Hematopoietic multipotent progenitor cell treated with erythropoietin and hydrocortisone succinate and interleukin-3 and kit ligand, for 6 days (in vitro differentiated cells): ENCODE data around the gene TMEM131.
"Not testable (repeated sequence)": the region's sequence is repeated elsewhere in the genome, so short reads cannot be mapped to it uniquely, and the experiment has no call there.

Experiments used
- DNase-seq: peaks from one replicate; pipeline ENCODE4 v3.0.0-alpha.2; 2015

Gene TMEM131

DNA sequence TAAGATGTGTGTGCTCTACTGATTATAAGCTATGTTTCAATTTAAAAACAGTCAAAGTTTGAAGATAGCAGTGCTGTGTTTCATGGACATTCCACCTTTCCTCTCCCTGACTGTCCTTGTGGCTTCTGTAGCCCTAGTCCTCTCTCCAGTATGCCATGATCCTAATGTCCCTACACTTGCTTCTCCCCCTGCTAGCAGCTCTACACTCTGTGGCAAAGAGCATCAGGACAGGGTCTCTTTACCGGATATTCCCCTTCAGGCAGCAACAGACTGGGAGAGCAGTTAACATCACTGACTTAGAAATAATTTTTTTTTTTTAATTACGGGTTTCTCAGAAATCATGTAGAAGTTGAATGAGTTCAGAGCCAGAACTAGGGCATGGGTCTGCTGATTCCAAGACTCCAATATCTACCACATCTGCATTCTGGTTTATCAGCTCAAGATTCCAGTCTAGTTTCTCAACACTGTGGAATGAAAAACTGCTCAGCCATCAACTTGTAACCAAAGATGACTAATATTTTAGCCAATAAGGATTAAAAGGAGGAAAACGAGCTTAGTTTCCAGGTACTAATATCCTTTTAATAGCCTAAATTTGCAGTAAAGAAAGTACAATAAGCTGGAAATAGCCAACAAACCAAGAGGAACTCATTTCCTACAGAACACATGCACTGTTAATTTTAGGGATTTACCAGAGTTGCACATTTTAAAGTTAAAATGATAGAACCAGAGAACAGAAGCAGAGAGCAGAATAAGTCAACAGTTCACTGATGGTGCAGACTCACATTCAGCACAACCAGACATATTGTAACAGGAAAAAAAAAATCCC is 45.2 kb downstream of the TMEM131 start:
- no peak for DNase-seq

GRCh38 chr2:97948926-97949325 is 46.8 kb downstream of the TMEM131 start:
- DNase-seq: no peak

- DNase-seq: no peak
Measured at GRCh38 chr2:97945791-97946190, 50.0 kb downstream of the TMEM131 start.

- DNase-seq: no peak
Measured at GRCh38 chr2:97936881-97937280, 58.9 kb downstream of the TMEM131 start.

- no peak for DNase-seq
Measured at GRCh38 chr2:97936199-97936598, 59.5 kb downstream of the TMEM131 start.

GRCh38 chr2:97935719-97936161 is 60.0 kb downstream of the TMEM131 start:
- peak; percentile 69 for DNase-seq

GRCh38 chr2:97932975-97933662 is 62.6 kb downstream of the TMEM131 start:
- DNase-seq: no peak

DNA sequence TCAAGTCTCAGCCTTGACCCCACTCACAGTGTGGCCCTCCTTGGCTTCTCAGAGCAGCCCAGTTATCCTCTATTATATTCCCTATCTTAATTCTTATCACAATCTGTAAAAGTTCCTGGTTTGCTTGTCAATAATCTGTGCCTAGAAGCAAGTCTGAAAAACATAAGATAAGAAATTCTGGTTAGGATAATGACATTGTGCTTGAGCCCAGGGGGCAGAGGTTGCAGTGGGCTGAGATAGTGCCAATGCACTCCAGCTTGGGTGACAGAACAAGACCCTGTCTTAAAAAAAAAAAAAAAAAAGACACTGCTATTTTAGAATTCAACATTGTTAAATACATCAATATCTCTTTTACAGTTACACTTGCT is 63.9 kb downstream of the TMEM131 start:
- peak; percentile 38 for DNase-seq

- peak; percentile 44 for DNase-seq
Measured at GRCh38 chr2:97931118-97931857, 64.5 kb downstream of the TMEM131 start.

GRCh38 chr2:97928591-97928990 is 67.2 kb downstream of the TMEM131 start:
- no peak for DNase-seq

DNA sequence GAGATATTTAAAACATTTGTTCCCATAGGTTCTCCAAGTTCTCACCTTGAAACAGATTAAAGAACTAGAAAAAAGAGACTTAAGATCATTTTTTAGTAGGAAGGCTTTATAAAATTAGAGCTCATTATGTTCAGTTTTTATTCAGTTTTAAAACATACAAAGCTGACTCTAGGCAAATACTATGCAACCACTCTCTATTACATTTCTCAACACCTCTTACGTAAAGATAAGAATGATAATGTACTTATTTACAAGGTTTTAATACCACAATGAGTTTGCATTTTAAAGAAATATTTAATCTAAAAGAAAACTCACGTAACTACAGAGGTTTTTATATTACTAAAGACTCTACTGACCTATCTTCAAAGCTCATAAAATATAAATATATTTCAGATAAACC is 68.8 kb downstream of the TMEM131 start:
- DNase-seq: peak; percentile 78

GRCh38 chr2:97924194-97924593 is 71.6 kb downstream of the TMEM131 start:
- no peak for DNase-seq

DNA sequence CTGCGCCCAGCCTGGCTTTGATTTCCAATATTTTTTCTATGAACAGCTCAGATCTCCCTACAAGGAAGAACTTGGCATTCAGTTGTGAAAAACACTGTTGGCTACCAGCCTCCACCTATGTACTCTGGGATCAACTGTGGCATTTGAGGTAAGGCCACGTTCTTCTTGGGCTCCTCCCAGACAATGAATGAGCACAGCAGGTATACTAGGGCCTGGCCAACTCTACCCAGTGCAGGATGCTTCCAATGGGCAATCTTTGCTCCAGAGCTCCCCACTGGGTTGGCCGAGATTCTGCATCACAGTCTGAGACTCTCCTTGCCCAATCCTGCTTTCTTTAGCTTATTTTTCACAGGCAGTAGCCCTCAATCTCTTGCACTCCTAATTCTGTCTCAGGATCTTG is 75.9 kb downstream of the TMEM131 start:
- no peak for DNase-seq

DNA sequence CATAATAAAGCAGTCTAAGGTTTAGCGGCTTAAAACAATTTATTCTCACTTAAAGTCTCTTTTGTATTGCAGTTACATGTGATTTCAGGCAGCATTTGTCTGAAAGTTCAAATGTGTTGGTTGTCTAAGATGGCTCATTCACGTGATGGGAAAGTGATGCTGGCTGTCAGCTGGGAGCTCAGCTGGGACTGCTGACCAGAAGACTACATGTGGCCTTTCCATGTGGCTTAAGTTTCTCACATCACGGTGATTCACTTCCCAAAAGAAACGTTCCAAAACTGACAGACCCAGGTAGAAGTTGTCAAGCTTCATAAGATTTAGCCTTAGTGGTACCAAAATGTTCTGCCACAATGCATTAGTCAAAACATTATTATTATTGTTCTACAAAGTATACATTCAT is 76.9 kb downstream of the TMEM131 start:
- no peak for DNase-seq

GRCh38 chr2:97917668-97918067 is 78.1 kb downstream of the TMEM131 start:
- DNase-seq: not testable (repeated sequence)

DNA sequence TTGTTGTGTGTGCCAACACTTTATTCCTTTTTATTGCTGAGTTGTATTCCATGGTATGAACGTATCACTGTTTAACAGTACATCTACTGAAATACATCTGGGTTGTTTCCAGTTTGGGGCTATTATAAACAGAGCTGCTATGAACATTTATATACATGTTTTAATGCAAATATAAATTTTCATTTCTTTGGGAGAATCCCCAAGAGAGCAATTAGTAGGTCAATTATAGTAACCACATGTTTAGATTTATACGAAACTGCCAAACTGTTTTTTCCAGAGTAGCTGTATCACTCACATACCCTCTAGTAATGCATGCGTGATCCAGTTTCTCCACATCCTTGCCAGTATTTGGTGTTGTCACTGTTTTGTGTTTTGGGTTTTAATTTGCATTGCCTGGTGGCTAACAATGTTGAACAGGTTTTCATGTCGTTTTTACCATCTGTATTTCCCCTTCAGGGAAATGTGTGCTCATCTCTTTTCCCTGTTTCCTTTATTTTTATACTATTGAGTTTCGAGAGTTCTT is 81.0 kb downstream of the TMEM131 start:
- DNase-seq: no peak

GRCh38 chr2:97913846-97914245 is 81.9 kb downstream of the TMEM131 start:
- DNase-seq: no peak

GRCh38 chr2:97911922-97912575 is 83.7 kb downstream of the TMEM131 start:
- no peak for DNase-seq

- DNase-seq: peak; percentile 93
Measured at GRCh38 chr2:97911206-97911921, 84.4 kb downstream of the TMEM131 start.

GRCh38 chr2:97910403-97911205 is 85.1 kb downstream of the TMEM131 start:
- no peak for DNase-seq

GRCh38 chr2:97908208-97908676 is 87.5 kb downstream of the TMEM131 start:
- no peak for DNase-seq
